Body of pancreas (tissue), 4 donors: ENCODE results near the gene LRRC47.

Source experiments
- CTCF ChIP-seq, 7 experiments: fragments of 450-650 bp in 4 of 7; fragments of 200-600 bp in 3 of 7; sonication (generic) in 3 of 7; IDR thresholded peaks; one replicate each; pipeline ENCODE4 v1.5.1; 2016 to 2019; ENCODE audit warnings: antibody characterized with exemption in 7 of 7
- POLR2A ChIP-seq, 3 donors: fragments of 450-650 bp; IDR thresholded peaks; one replicate each; pipeline ENCODE4 v1.6.1; 2016; ENCODE audit warnings: antibody characterized with exemption in 3 of 3, mild to moderate bottlenecking in 2 of 3

GRCh38 chr1:3811595-3811911, 15.3 kb upstream of the LRRC47 start:
- TF ChIP-seq POLR2A (IDR thresholded peaks at IDR 0.05) (no peak), CTCF (IDR thresholded peaks at IDR 0.05) (no peak)
